NCI-H128 (cell line): ENCODE measurements around the gene AKR1C3.
"Not testable (repeated sequence)": the region's sequence is repeated elsewhere in the genome, so short reads cannot be mapped to it uniquely, and the experiment has no call there.

ENCODE experiments used
- DNase-seq: peaks from one replicate; lab custom pipeline; 2025; ENCODE audit not compliant: unreplicated experiment; lab: John Stamatoyannopoulos, UW

Gene AKR1C3

GRCh38 chr10:5094265-5095205 lies at the start of gene AKR1C3:
AKR1C3 (plus strand) TSS chr10:5094414; CDS start chr10:5094445, 31 bp downstream.
- no peak for DNase-seq

GRCh38 chr10:5045095-5045494 lies 49.1 kb upstream of the AKR1C3 start:
- no peak for DNase-seq

GRCh38 chr10:5046410-5046809 lies 47.8 kb upstream of the AKR1C3 start:
- DNase-seq, result no peak

- not testable (repeated sequence) for DNase-seq
These were observed 47.2 kb upstream of the AKR1C3 start for GRCh38 chr10:5047055-5047454.

- DNase-seq, result no peak
These were observed 46.1 kb upstream of the AKR1C3 start for GRCh38 chr10:5047912-5048628.

GRCh38 chr10:5052951-5053500 lies 41.2 kb upstream of the AKR1C3 start:
- not testable (repeated sequence) for DNase-seq

- DNase-seq, result not testable (repeated sequence)
These were observed 39.4 kb upstream of the AKR1C3 start for GRCh38 chr10:5054831-5055230.

- DNase-seq, result not testable (repeated sequence)
These were observed 34.9 kb upstream of the AKR1C3 start for GRCh38 chr10:5059267-5059666.

GRCh38 chr10:5060791-5061190 lies 33.4 kb upstream of the AKR1C3 start:
- DNase-seq, result not testable (repeated sequence)

- no peak for DNase-seq
These were observed 29.6 kb upstream of the AKR1C3 start for GRCh38 chr10:5064656-5065055.

- DNase-seq, result no peak
These were observed 25.8 kb upstream of the AKR1C3 start for GRCh38 chr10:5068274-5068984.

- DNase-seq, result no peak
These were observed 23.4 kb upstream of the AKR1C3 start for GRCh38 chr10:5070648-5071410.

GRCh38 chr10:5071411-5072198 lies 22.6 kb upstream of the AKR1C3 start:
- DNase-seq, result no peak

- DNase-seq, result no peak
These were observed 20.6 kb upstream of the AKR1C3 start for GRCh38 chr10:5073659-5074058.

GRCh38 chr10:5076615-5077014 lies 17.6 kb upstream of the AKR1C3 start:
- DNase-seq, result no peak

GRCh38 chr10:5078547-5079180 lies 15.6 kb upstream of the AKR1C3 start:
- no peak for DNase-seq

- DNase-seq, result no peak
These were observed 14.8 kb upstream of the AKR1C3 start for GRCh38 chr10:5079306-5079830.

- no peak for DNase-seq
These were observed 14.4 kb upstream of the AKR1C3 start for GRCh38 chr10:5079836-5080235.

GRCh38 chr10:5081091-5081490 lies 13.1 kb upstream of the AKR1C3 start:
- no peak for DNase-seq
